BE2C (cell line): ENCODE results near the gene ZNF41.

ENCODE experiments used
- DNase-seq: peaks from one replicate; pipeline ENCODE4 v3.0.0-alpha.2; 2020
- H3K27me3 ChIP-seq: fragments of 250-450 bp; sonication (Bioruptor Pico); 2 replicates; pipeline ENCODE4 v1.5.1; 2020; ENCODE audit warnings: mild to moderate bottlenecking
- H3K36me3 ChIP-seq: fragments of 250-450 bp; sonication (Bioruptor Pico); 2 replicates; pipeline ENCODE4 v1.5.1; 2020; ENCODE audit warnings: mild to moderate bottlenecking
- H3K4me1 ChIP-seq: fragments of 250-450 bp; sonication (Bioruptor Pico); 2 replicates; pipeline ENCODE4 v1.5.1; 2020
- H3K4me3 ChIP-seq: 2 replicates; pipeline ENCODE4 v1.5.1; 2011; ENCODE audit warnings: low read depth, low read length
- H3K9me3 ChIP-seq: fragments of 250-450 bp; sonication (Bioruptor Pico); 2 replicates; pipeline ENCODE4 v1.5.1; 2020
- TF ChIP-seq, protein P1 (sequence below): IDR thresholded peaks from 2 replicates; pipeline ENCODE4 v1.5.1; 2012; ENCODE audit warnings: mild to moderate bottlenecking, low read depth, low read length

The ZNF41 gene

DNA sequence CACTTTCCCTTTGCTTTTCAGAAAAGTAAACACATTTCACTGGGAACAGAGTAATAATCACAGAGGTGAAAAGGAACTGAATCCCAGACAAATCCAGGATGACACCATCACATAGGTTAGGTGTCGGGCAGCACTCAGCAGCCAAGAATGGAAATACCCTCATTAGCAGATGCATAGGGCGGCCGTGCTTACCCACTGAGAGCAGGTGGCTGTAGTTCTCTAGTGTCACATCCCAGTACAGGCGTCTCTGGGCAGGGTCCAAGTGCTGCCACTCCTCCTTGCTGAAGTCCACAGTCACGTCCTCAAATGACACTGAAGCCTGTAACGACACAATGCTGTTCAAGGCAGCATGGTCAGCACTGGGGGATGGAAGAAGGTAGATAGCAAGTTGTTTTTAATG is 26.9 kb downstream of the ZNF41 start:
- DNase-seq = no peak
- TF ChIP-seq, protein P1, sequence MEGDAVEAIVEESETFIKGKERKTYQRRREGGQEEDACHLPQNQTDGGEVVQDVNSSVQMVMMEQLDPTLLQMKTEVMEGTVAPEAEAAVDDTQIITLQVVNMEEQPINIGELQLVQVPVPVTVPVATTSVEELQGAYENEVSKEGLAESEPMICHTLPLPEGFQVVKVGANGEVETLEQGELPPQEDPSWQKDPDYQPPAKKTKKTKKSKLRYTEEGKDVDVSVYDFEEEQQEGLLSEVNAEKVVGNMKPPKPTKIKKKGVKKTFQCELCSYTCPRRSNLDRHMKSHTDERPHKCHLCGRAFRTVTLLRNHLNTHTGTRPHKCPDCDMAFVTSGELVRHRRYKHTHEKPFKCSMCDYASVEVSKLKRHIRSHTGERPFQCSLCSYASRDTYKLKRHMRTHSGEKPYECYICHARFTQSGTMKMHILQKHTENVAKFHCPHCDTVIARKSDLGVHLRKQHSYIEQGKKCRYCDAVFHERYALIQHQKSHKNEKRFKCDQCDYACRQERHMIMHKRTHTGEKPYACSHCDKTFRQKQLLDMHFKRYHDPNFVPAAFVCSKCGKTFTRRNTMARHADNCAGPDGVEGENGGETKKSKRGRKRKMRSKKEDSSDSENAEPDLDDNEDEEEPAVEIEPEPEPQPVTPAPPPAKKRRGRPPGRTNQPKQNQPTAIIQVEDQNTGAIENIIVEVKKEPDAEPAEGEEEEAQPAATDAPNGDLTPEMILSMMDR = no peak
- Histone ChIP-seq H3K4me3 (no peak overlapping the region), H3K27me3 (no peaks in the 10 kb centered on the region), H3K36me3 (no peaks in the 10 kb centered on the region; the same call in 1 of the 2 replicates), H3K9me3 (no peaks in the 10 kb centered on the region), H3K4me1 (no peaks in the 10 kb centered on the region)

DNA sequence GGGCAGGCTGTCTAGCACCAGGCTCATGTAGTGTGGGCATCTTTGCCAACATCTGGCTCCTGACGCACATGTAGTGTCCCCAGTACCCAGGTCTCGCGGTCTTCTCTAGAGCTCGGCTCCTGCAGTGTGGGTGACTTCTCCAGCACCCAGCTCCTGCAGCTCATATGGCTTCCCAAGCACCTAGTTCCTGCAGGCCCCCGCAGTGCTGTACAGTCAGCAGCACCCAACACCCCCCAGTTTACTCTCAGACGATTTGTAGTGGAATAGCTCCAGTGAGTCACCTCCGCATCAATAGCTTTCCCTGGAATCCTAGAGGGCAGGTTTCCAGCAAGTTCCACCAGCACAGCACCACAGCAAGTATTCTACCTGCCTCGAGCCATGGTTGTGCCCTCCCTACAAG is 30.9 kb downstream of the ZNF41 start:
- H3K27me3 ChIP-seq = no peaks in the 10 kb centered on the region
- H3K9me3 ChIP-seq = no peaks in the 10 kb centered on the region
- no peak overlapping the region for H3K4me3 ChIP-seq
- TF ChIP-seq, protein P1 = no peak
- no peak for DNase-seq
- no peaks in the 10 kb centered on the region for H3K4me1 ChIP-seq
- no peaks in the 10 kb centered on the region; the same call in 1 of the 2 replicates for H3K36me3 ChIP-seq

DNA sequence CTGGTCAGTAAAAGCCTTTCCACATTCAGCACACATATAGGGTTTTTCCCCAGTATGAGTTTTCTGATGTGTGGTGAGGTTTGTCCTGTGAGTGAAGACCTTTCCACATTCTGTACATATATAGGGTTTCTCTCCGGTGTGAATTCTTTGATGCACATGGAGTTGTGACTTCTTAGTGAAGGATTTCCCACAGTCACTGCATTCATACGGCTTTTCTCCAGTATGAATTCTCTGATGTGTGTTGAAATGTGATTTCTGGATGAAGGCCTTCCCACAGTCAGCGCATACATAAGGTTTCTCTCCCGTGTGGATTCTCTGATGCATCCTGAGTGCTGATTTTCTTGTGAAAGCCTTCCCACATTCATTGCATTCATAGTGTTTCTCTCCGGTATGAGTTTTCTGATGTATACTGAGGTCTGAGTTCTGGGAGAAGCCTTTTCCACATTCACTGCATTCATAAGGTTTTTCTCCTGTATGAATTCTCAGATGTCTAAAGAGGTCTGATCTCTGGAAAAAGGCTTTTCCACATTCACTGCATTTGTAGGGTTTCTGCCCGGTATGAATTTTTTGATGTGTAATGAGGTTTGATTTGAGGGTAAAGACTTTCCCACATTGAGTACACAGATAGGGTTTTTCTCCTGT is 34.7 kb downstream of the ZNF41 start:
- H3K36me3 ChIP-seq = no peaks in the 10 kb centered on the region
- H3K4me3 ChIP-seq = no peak overlapping the region
- H3K4me1 ChIP-seq = no peaks in the 10 kb centered on the region
- H3K9me3 ChIP-seq = no peaks in the 10 kb centered on the region
- DNase-seq = no peak
- no peaks in the 10 kb centered on the region for H3K27me3 ChIP-seq
- TF ChIP-seq, protein P1 = no peak

- Histone ChIP-seq H3K4me3 (no peak overlapping the region), H3K27me3 (no peaks in the 10 kb centered on the region), H3K4me1 (no peaks in the 10 kb centered on the region), H3K9me3 (no peaks in the 10 kb centered on the region), H3K36me3 (no peaks in the 10 kb centered on the region)
- no peak for DNase-seq
- TF ChIP-seq, protein P1 = no peak
Measured at GRCh38 chrX:47447607-47448006, 35.4 kb downstream of the ZNF41 start.

DNA sequence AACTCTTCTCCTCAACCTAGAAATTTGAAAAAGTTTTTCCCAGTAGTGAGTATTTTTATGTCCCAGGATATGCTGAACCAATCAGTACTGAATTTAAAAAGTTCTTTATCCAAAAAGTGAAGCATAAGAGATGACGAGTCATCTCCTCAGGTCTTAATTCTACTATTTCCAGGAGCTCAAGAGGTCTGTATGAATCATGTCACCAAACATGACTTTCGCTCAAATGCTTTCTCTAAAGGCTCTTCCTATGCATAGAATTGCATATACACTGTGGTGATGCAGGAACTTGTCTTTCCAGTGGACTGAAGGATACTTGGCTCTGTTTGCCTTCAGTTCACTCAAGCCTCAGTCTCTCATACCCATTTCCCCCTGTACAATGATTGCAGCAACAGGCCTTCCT is 36.1 kb downstream of the ZNF41 start:
- Histone ChIP-seq H3K4me1 (no peaks in the 10 kb centered on the region), H3K27me3 (no peaks in the 10 kb centered on the region), H3K4me3 (no peak overlapping the region), H3K36me3 (no peaks in the 10 kb centered on the region), H3K9me3 (no peaks in the 10 kb centered on the region)
- TF ChIP-seq, protein P1 = no peak
- DNase-seq = no peak

GRCh38 chrX:47446431-47446830 is 36.6 kb downstream of the ZNF41 start:
- Histone ChIP-seq H3K9me3 (no peaks in the 10 kb centered on the region), H3K4me3 (no peak overlapping the region), H3K36me3 (no peaks in the 10 kb centered on the region), H3K4me1 (no peaks in the 10 kb centered on the region), H3K27me3 (no peaks in the 10 kb centered on the region)
- TF ChIP-seq, protein P1 = no peak
- no peak for DNase-seq
